Measurements from ENCODE around the gene LMNB1.

Gene LMNB1

GRCh38 chr5:126866851-126867636, 90.1 kb downstream of the LMNB1 start:
- DNase-seq (ENCODE audit: low read depth in 1 of 2, low spot score in 1 of 2) = no peak
- TF ChIP-seq GABPA (IDR thresholded peaks at IDR 0.05; ENCODE audit: low read depth) (no peak), POLR2AphosphoS5 (IDR thresholded peaks at IDR 0.05; ENCODE audit: low read depth) (no peak), REST (IDR thresholded peaks at IDR 0.05; ENCODE audit: insufficient replicate concordance, low read depth) (no peak), SPI1 (IDR thresholded peaks at IDR 0.05; ENCODE audit: borderline replicate concordance, low read depth) (no peak), CTCF (IDR thresholded peaks at IDR 0.05; ENCODE audit: insufficient read depth, low read length) (no peak)
- Histone ChIP-seq H3K27ac (replicated peaks) (no peak overlapping the region), H3K4me3 (replicated peaks; ENCODE audit: insufficient read depth, low read length) (no peak overlapping the region), H3K27me3 (ENCODE audit: insufficient read depth, poor library complexity, severe bottlenecking) (no peaks in the 10 kb centered on the region)

GRCh38 chr5:126868338-126869004, 91.5 kb downstream of the LMNB1 start:
- Histone ChIP-seq H3K4me3 (replicated peaks; ENCODE audit: insufficient read depth, low read length) (no peak overlapping the region), H3K27ac (replicated peaks) (no peak overlapping the region), H3K27me3 (ENCODE audit: insufficient read depth, poor library complexity, severe bottlenecking) (no peaks in the 10 kb centered on the region)
- no peak for DNase-seq (ENCODE audit: low read depth in 1 of 2, low spot score in 1 of 2)
- TF ChIP-seq SPI1 (IDR thresholded peaks at IDR 0.05; ENCODE audit: borderline replicate concordance, low read depth) (no peak), REST (IDR thresholded peaks at IDR 0.05; ENCODE audit: insufficient replicate concordance, low read depth) (no peak), GABPA (IDR thresholded peaks at IDR 0.05; ENCODE audit: low read depth) (no peak), POLR2AphosphoS5 (IDR thresholded peaks at IDR 0.05; ENCODE audit: low read depth) (no peak), CTCF (IDR thresholded peaks at IDR 0.05; ENCODE audit: insufficient read depth, low read length) (no peak)

GRCh38 chr5:126869005-126869451, 92.1 kb downstream of the LMNB1 start:
- no peak for DNase-seq (ENCODE audit: low read depth in 1 of 2, low spot score in 1 of 2)

More at GRCh38 chr5:126869005-126869451, 92.1 kb downstream of the LMNB1 start:
- H3K27ac ChIP-seq (replicated peaks) = no peak overlapping the region
- no peak overlapping the region for H3K4me3 ChIP-seq (replicated peaks; ENCODE audit: insufficient read depth, low read length)
- TF ChIP-seq SPI1 (IDR thresholded peaks at IDR 0.05; ENCODE audit: borderline replicate concordance, low read depth) (no peak), CTCF (IDR thresholded peaks at IDR 0.05; ENCODE audit: insufficient read depth, low read length) (no peak), POLR2AphosphoS5 (IDR thresholded peaks at IDR 0.05; ENCODE audit: low read depth) (no peak), GABPA (IDR thresholded peaks at IDR 0.05; ENCODE audit: low read depth) (no peak), REST (IDR thresholded peaks at IDR 0.05; ENCODE audit: insufficient replicate concordance, low read depth) (no peak)
- H3K27me3 ChIP-seq (ENCODE audit: insufficient read depth, poor library complexity, severe bottlenecking) = no peaks in the 10 kb centered on the region
